Erythroblast (primary cell): ENCODE results near the gene SRPK3.

Experiments used
- GATA1 ChIP-seq: IDR thresholded peaks from 2 replicates; pipeline ENCODE4 v1.6.1; 2011; ENCODE audit warnings: low read depth, mild to moderate bottlenecking, control low read depth, low read length, moderate library complexity
- POLR2A ChIP-seq: IDR thresholded peaks from 2 replicates; pipeline ENCODE4 v1.6.1; 2011; ENCODE audit warnings: mild to moderate bottlenecking, low read length

DNA sequence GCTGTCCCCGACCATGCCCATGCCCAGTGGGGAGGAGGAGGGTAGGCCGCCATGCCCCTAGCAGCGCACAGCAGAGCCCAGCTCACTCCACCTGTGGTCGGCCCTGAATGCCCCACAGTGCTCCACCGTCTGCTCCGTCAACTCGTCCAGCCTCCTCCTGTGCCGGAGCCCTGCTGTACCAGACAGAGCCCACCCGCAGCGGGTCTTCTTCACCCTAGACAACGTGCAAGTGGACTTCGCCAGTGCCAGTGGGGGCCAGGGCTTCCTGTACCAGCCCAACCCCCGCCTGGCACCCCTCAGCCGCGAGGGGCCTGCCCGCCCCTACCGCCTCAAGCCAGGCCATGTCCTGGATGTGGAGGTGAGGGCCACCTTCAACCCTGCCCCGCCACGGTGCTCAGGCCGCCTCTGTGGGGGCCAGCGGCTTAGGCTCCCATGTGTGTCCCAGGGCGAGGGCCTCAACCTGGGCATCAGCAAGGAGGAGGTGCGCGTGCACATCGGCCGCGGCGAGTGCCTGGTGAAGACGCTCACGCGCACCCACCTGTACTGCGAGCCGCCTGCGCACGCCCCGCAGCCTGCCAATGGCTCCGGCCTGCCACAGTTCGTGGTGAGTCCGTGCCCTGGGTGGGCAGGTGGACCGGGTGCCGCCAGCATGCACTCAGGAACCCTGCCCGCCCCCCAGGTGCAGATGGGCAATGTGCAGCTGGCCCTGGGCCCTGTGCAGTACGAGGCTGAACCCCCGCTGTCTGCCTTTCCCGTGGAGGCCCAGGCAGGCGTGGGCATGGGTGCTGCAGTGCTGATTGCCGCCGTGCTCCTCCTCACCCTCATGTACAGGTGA is 6.9 kb upstream of the SRPK3 start:
- TF ChIP-seq POLR2A (no peak), GATA1 (no peak)
